Pons (tissue), 1 donor: Measurements from ENCODE around the gene MAPK12.

Experiments
- DNase-seq: peaks from one replicate; pipeline ENCODE4 v3.0.0-alpha.2; 2016; ENCODE audit warnings: low spot score

The MAPK12 gene

DNA sequence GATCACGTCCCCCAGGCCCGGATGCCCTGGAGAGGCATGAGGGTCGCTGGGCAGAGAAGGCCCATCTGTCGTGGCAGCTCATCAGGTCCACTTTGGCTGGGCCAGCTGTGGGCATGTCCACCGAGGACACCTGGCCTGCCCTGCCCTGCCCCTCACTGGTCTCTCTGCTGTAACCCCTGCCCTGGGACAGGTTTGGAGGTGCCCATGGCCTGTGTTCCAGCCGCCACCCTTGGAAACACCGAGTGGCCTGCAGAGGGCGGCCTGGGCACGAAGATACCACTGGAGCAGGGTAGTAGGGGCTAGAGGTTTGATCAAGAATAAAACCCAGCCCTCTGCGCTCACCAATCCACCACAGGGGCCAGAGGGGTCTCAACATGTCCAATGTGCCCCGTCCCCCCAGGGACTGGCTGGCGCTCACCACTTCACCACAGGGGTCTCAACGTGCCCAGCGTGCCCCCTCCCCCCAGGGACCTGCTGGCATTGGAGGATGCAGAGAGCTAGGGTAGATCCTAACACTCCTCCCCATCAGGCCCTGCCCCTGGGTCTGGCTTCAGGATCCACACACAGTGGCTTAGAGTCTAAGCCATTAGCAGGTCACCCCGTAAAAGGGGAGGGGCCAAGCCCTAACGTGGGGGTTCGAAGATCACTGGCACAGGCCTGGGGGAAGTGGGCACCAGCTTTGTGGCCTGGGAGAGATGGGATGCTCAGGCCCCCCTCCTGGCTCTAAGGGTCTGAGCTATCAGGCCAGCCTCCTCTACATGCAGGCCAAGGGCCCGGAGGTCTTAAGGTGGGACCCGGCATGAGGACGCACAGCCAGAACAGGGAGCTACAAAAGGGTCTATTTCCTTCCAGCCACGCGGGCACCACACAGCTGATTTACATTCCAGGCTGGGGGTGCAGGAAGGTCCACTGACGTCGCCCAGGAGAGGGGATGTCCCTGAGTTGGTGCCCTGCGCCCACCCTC is 9.1 kb downstream of the MAPK12 start:
- DNase-seq = no peak

- DNase-seq = no peak
Observed at GRCh38 chr22:50251477-50252081, 9.9 kb downstream of the MAPK12 start.

DNA sequence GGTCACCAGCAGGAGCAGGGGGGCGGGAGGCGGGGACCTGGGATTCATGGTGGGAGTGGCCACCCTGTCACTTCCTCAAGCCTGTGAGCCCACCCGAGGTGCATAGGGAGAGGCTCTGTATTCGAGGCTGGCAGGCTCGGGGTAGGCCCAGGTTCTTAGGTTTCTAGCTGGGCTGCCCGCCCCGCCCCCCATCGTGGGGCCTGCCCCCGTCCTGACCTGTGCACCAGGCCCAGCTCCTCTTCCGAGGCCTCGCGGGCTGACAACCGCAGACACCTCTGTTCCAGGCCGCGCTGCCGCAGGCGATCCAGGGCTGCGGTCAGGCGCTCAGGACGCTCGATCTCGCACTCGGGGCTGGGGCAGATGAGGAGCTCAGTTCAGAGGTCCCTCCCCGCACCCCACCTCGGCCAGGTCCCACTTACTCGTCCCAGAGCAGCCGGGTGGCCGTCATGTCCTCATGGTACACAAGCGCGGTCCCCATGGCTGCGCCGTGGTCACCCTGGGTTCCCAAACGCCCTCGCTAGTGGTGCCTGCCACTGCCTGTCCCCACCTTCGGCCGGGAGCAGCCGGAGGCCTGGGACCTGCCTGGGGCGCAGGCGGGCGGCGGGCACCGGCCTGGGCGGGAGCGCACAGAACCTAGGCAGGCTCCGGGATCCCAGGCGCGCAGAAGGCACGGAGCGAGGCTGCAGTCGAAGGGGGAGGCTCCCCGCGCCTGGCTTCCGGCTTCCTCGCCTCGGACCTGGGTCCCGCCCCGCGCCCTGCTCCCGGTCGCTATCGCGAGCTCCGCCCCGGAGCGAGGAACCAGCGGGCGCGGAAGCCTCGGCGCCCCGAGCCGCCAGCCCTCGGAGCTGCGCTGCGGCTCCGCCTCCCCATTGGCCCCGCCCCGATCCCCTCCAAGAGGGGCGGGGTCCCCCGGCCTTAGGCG is 10.7 kb downstream of the MAPK12 start, which contains the start of gene HDAC10:
Gene HDAC10, minus strand, starts transcription at position 711 of the 922 bp plus-strand sequence. Its CDS starts 233 bp downstream, at position 478.
- DNase-seq = no peak

GRCh38 chr22:50250249-50250554 is 11.3 kb downstream of the MAPK12 start:
- DNase-seq = no peak

GRCh38 chr22:50249341-50250248 is 11.9 kb downstream of the MAPK12 start:
- no peak for DNase-seq

- no peak for DNase-seq
Observed at GRCh38 chr22:50248196-50249081, 13.0 kb downstream of the MAPK12 start.

DNA sequence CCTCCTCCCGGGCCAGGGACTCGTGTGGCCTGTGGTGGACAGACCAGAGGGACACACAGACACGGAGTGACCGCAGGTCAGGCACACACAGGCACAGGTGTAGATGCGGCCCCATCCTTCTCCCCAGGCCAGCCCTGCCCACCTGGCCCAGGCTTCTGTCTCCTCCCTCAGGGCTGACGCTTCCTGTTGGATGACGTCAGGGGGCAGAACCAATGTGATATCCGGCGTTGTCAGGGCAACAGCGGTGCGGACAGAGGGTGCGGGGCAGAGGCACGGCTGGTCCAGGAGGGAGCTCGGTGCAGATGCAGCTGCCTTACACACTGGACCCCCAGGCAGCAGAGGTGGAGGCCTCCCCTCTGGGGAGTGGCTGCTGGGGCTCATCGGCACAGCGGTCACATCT is 13.7 kb downstream of the MAPK12 start:
- no peak for DNase-seq

GRCh38 chr22:50246242-50247175 is 15.0 kb downstream of the MAPK12 start:
- no peak for DNase-seq

- DNase-seq = no peak
Observed at GRCh38 chr22:50245214-50246072, 16.0 kb downstream of the MAPK12 start.

DNA sequence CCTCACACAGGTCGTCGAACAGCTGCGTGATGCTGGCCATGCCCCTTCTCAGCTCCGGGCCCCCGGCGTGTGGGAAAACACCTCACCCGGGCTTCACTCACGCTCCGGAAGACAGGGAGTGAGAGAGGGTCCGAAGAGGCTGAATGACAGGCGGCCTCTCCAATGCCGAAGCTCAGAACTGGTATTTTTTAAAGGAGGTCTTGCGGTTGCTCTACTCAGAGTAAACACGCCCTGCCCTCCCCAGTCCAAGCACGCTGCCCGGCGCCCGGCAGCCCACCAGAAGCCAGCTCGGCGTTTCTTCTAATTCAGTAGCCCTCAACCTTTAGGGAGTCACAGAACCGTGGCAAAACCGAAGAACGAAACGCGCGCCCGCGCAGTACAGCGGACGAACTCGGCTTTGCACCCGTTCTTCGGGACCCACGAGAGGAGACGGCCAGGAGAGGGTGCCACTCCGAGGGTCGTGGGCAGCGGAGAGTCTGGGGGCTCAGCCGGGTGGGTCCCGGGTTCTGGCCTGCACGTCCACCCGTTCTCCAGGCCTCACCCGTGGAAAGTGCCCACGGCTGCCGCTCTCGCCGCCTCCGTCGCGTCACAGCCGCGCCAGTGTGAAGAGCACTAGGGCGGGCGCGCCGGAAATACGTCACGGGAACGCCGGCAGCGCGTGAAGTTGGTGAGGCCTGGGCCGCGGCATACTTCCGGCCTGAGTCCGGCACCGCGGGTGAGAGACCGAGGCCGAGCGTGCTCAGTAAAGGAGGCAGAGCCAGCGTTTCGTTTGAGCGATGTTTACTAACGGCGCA is 16.9 kb downstream of the MAPK12 start, which contains the start of gene TUBGCP6:
Gene TUBGCP6, minus strand, starts transcription at position 604 of the 794 bp plus-strand sequence. Its CDS starts 564 bp downstream, at position 40.
- DNase-seq = peak; percentile 92

GRCh38 chr22:50243685-50244419 is 17.6 kb downstream of the MAPK12 start:
- DNase-seq = no peak

DNA sequence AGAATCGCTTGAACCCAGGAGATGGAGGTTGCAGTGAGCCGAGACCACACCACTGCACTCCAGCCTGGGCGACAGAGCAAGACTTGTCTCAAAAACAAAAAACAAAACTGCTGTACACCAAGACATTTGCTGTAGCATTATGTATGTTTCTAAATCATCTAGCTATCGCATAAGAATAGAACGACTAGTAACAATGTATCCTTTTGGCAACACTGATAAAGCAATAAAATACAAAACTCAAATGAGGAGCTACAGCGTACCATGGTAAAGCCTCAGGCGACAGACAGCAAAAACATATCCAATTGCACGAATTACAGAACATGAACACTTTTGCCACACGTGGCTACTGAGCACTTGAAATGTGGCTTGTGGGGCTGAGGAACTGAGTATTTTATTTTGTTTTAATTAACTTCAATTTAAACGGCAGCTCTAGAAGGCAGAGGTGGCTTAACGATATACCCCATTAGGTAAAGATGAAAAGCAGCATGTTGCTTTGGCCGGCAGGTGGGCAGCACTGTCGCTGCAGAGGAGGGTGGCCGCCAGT is 19.0 kb downstream of the MAPK12 start:
- no peak for DNase-seq

DNA sequence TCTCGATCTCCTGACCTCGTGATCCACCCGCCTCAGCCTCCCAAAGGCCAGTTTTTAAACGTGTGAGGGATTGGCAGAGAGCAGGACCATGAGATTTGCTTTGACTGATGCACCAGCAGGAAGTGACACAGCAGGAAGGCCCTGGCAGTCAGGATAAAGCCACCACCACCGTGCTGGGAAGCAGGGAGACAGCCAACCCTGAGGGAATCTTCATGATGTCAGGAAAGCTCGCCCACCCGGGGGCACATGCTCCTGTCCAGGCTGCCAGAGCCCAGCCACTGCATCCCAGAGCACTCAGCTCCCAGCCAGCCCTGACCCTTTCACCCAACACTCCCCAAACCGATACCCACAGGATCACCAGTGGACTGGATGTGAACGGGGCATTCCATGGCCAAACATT is 22.7 kb downstream of the MAPK12 start:
- no peak for DNase-seq

GRCh38 chr22:50236731-50237409 is 24.6 kb downstream of the MAPK12 start:
- DNase-seq = no peak

DNA sequence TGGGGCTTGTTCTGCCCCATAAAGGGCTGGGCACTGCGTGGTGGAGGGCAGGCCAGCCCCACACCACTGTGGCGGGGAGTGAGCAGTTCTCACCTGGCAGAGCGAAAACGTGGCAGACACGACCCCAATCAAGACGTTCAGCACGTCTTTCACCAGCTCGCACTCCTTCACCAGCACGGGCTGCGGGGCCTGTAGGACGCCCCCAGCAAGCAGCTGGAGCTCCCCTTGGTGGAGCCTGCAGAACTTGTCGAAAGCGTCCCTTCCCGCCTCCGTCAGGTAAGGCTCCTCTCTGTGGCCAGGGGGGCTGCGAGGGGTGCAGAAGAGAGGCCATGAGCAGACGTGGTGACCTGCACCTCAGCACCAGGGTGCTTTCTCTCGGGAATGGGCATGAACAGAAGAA is 28.3 kb downstream of the MAPK12 start:
- no peak for DNase-seq
